WI38 (cell line): ENCODE results near the gene COL13A1.

Experiments used
- H3K4me3 ChIP-seq: 2 replicates; pipeline ENCODE4 v1.5.1; 2011; ENCODE audit warnings: low read depth, mild to moderate bottlenecking, control low read depth, low read length
- TF ChIP-seq, protein P1 (sequence below): IDR thresholded peaks from 2 replicates; pipeline ENCODE4 v1.5.1; 2012; ENCODE audit warnings: low read depth, mild to moderate bottlenecking, control low read depth, low read length

COL13A1 gene

DNA sequence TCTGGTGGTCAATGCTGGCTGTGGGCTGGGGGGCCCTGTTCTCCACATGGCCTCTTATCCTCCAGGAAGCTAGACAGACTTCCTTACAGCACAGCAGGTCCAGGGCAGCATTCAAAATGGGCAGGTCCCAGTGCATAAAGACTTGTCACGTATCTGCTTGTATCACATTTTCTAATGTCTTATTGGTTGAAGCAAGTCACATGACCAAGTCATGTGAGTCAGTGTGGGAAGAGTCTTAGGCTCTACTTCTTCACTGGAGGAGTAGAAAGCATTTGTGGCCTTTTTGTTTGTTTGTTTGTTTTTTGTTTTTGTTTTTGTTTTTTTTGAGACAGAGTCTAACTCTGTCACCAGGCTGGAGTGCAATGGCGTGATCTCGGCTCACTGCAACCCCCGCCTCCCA, 104.7 kb downstream of the COL13A1 start:
- TF ChIP-seq, protein P1, sequence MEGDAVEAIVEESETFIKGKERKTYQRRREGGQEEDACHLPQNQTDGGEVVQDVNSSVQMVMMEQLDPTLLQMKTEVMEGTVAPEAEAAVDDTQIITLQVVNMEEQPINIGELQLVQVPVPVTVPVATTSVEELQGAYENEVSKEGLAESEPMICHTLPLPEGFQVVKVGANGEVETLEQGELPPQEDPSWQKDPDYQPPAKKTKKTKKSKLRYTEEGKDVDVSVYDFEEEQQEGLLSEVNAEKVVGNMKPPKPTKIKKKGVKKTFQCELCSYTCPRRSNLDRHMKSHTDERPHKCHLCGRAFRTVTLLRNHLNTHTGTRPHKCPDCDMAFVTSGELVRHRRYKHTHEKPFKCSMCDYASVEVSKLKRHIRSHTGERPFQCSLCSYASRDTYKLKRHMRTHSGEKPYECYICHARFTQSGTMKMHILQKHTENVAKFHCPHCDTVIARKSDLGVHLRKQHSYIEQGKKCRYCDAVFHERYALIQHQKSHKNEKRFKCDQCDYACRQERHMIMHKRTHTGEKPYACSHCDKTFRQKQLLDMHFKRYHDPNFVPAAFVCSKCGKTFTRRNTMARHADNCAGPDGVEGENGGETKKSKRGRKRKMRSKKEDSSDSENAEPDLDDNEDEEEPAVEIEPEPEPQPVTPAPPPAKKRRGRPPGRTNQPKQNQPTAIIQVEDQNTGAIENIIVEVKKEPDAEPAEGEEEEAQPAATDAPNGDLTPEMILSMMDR = no peak
- H3K4me3 ChIP-seq = no peak overlapping the region

DNA sequence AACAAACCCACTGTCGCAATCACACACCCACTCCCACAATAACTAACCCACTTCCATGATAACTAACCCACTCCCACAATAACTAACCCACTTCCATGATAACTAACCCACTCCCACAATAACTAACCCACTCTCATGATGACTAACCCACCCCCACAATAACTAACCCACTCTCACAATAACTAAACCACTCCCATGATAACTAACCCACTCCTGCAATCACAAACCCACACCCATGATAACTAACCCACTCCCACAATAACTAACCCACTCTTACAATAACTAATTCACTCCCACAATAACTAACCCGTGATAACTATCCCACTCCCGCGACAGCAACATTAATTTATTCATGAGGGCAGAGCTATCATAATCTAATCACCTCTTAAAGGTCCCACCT, 105.8 kb downstream of the COL13A1 start:
- H3K4me3 ChIP-seq = no peak overlapping the region
- TF ChIP-seq, protein P1 = no peak

DNA sequence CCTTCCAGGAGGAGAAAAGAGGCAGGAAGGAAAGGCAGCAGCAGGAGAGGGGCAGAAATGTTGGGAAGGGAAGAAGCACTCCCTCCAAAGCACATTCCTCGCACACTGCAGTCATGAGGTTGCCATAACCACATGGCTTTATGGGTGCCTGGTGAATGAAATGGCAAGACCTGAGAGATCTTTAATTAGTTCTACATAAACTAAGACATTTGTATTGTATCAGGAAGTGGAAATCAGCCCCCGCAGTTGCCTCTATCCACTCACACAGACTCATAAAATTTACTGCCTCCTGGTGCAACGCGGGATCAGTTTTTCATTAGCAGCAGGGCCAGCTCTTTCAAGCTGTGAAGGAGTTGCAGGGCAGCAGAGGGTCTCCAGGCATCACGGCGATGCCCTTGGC, 106.4 kb downstream of the COL13A1 start:
- TF ChIP-seq, protein P1 = no peak

DNA sequence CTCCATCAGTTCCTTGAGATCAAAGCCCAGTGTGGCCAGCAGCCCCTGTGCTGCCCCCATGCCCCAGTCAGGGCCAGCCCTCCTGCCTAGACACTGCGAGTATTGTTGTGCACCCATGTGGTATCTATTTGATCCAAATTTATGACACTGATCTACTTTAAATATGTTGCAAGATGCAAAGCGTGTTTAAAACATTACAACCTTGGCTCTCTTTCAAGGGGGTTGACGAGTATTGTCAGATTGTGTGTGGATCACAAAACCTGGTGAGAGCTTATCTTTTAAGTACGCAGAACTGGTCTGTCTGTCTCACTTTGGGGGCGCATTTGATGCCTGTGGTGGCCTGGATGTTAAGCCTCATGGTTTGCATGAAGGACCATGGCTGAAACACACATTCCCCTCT, 108.9 kb downstream of the COL13A1 start:
- TF ChIP-seq, protein P1 = no peak
- no peak overlapping the region for H3K4me3 ChIP-seq

More for the DNA sequence above, 106.4 kb downstream of the COL13A1 start:
- no peak overlapping the region for H3K4me3 ChIP-seq

DNA sequence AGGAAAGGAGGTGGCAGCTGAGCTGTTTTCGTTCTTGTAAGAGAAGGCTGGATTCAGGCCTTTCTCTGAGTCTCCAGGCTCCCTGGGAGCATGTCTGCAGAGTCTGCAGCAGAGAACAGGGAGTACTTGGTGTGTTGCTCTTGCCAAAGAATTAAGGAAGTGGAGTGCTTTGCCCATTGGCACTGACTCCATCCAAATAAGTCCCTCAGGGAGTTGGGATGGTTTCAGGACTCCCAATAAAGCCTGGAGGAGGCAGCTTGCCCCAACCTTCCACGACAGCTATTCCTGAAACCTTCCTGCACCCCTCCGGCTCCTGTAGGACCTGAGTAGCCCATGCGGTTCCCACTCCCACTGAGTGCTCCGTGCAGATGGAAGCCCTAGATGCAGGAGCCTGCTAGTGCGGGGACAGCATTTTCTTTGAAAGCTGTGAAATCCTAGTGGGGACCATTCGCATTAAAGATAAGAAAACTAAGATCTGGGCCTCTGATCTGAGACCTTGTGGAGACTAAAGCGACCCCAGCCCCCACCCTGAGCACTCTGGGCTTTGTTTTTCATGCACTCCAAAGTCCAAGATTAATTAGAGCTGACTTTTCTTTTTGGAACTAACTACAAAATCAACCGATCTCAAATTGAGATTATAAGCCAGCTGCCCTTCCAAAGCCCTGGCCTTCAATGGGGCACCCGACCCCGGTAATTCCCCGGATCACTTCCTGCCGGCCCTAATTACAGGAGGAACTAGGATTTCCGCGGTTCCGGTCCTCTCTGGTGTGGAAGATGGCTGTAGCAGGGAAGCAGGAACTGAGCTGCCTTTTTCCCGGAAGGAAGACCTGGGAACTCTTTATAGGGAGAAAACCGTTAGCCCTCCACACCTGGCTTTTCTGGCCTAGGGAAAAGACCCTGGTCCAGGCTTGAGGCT, 110.2 kb downstream of the COL13A1 start:
- TF ChIP-seq, protein P1 = no peak
- no peak overlapping the region for H3K4me3 ChIP-seq

DNA sequence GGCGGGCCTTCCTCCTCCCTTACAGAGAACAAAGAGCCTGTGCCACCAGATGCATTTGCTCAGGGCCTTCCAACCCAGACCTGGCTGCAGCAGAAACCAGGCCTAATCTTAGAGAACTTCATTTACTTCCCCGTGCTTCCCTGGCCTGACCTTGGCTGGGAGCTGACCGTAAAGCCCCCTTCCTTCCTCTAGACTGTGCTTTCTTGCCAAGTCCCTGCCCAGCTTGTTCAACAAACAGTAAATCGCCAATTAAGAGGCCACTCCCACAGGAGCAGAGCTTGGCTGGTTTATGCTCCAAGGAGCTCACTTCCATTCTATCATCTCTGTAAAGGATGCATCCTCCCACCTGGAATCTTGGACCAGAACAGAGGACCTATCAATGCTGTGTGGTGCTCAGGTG, 110.9 kb downstream of the COL13A1 start:
- H3K4me3 ChIP-seq = no peak overlapping the region
- TF ChIP-seq, protein P1 = no peak

DNA sequence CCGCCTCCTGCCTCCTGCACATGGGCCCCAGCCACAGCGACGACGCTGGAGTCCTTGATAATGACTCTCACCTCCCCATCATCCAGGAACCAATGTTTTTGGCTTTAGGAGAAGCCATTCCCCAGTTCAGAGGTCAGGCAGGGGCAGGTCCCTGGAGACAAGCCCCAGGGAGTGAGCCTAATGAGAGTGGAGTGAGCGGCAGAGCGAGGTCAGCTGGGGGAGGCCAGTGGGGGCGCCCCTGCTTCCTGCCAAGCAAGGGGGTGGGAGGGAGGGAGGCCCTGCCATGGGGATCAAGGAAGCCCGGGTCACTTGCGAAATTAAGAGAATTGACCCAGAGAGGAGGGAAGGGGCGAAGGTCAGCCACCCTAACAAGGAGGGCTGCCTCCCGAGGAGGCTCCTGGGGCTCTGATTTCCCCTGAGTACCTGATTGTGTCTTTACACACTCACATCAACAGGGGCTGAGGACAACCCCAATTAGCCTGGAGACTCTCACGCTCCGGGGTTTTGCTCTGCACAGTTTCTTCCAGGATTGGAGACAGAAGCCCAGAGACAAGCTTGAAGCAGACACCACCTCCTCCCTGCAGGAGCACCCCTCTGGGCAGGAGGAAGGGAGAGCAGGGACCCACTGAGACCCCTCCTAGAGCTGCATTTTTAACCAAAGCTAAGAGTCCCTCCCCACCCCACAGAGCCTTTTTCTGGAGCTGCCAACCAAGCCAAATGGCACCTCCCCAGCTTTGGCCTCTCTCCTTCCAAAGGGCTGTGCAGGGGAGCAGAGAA, 112.1 kb downstream of the COL13A1 start:
- TF ChIP-seq, protein P1 = no peak
- no peak overlapping the region for H3K4me3 ChIP-seq
